B cell (primary cell): ENCODE results near the gene CD4. TPM values are rescaled to one million over a fixed set of nuclear protein-coding genes. Genes with fewer than 3 reads are reported as not detected.

Experiments used
- ATAC-seq: fragments of 200-7000 bp; cut with Tn5 transposase; one replicate; pipeline ENCODE4 v1.10.0; 2021; ENCODE audit warnings: low read depth, mild to moderate bottlenecking, moderate number of reproducible peaks, moderate library complexity
- CTCF ChIA-PET: fragments of 350-600 bp; sonication (Branson Sonifier 250); formaldehyde crosslinking; loops from one replicate; lab custom pipeline; 2021; ENCODE audit warnings: antibody characterized with exemption, inconsistent platforms; lab: Charles Lee
- POLR2A ChIA-PET: fragments of 350-600 bp; sonication (Branson Sonifier 250); formaldehyde crosslinking; loops from one replicate; lab custom pipeline; 2021; ENCODE audit warnings: antibody characterized with exemption; lab: Charles Lee
- DNase-seq: peaks from one replicate; pipeline ENCODE4 v3.0.0; 2013
- H2AFZ ChIP-seq: 2 replicates; pipeline ENCODE4 v1.6.1; 2012; ENCODE audit warnings: mild to moderate bottlenecking, low read depth, low read length; ENCODE audit not compliant: insufficient read depth, poor library complexity, severe bottlenecking
- H3K27ac ChIP-seq, 2 donors: 1 replicate in 1 of 2; 2 replicates in 1 of 2; pipeline ENCODE4 v1.5.1; 2012 to 2013; ENCODE audit warnings: low read length in 2 of 2, mild to moderate bottlenecking in 2 of 2, moderate library complexity in 1 of 2
- H3K27me3 ChIP-seq, 4 experiments: fragments of 200-600 bp in 1 of 4; sonication (generic) in 1 of 4; replicated peaks in 1 of 4; 1 replicate in 2 of 4; 2 replicates in 2 of 4; pipeline versions ENCODE4 v1.6.1 to v1.7.0; 2013 to 2016; ENCODE audit warnings: low read length in 3 of 4, mild to moderate bottlenecking in 2 of 4, mixed read lengths in 1 of 4, moderate library complexity in 1 of 4; ENCODE audit not compliant: insufficient read depth in 4 of 4, control insufficient read depth in 3 of 4; ENCODE audit errors: control extremely low read depth in 1 of 4
- H3K36me3 ChIP-seq, 2 experiments: replicated peaks in 1 of 2; 1 replicate in 1 of 2; 2 replicates in 1 of 2; pipeline versions ENCODE4 v1.6.1 to v1.7.1; 2013; ENCODE audit warnings: low read length in 1 of 2; ENCODE audit not compliant: insufficient read depth in 2 of 2, control insufficient read depth in 1 of 2; ENCODE audit errors: control extremely low read depth in 1 of 2, extremely low read depth in 1 of 2
- H3K4me1 ChIP-seq, 2 donors: fragments of 200-600 bp in 1 of 2; sonication (generic) in 1 of 2; 1 replicate in 1 of 2; 2 replicates in 1 of 2; pipeline versions ENCODE4 v1.5.1 to v1.6.1; 2013 to 2017; ENCODE audit warnings: low read length in 2 of 2; ENCODE audit not compliant: control insufficient read depth in 2 of 2, insufficient read depth in 2 of 2
- H3K4me2 ChIP-seq: replicated peaks from 2 replicates; pipeline ENCODE3; 2012; ENCODE audit warnings: mild to moderate bottlenecking, low read depth, low read length; ENCODE audit not compliant: poor library complexity, severe bottlenecking
- H3K4me3 ChIP-seq, 5 experiments: fragments of 200-600 bp in 1 of 5; sonication (generic) in 1 of 5; 1 replicate in 3 of 5; 2 replicates in 2 of 5; pipeline versions ENCODE4 v1.5.1 to v1.7.0; 2011 to 2016; ENCODE audit warnings: low read length in 4 of 5, mild to moderate bottlenecking in 4 of 5, low read depth in 2 of 5, control low read depth in 1 of 5, moderate library complexity in 1 of 5; ENCODE audit not compliant: insufficient read depth in 1 of 5; ENCODE audit errors: control extremely low read depth in 1 of 5, extremely low read depth in 1 of 5
- H3K79me2 ChIP-seq: fragments of 200-600 bp; sonication (generic); one replicate; pipeline ENCODE4 v1.6.0; 2016; ENCODE audit warnings: low read length; ENCODE audit not compliant: control insufficient read depth, insufficient read depth
- H3K9ac ChIP-seq: fragments of 200-600 bp; sonication (generic); 2 replicates; pipeline ENCODE4 v1.6.1; 2017; ENCODE audit warnings: mild to moderate bottlenecking, low read length, moderate library complexity
- H3K9me3 ChIP-seq, 3 donors: one replicate each; pipeline versions ENCODE4 v1.6.1 to v1.7.1; 2013; ENCODE audit warnings: low read length in 2 of 3; ENCODE audit not compliant: control insufficient read depth in 2 of 3, insufficient read depth in 1 of 3; ENCODE audit errors: control extremely low read depth in 1 of 3
- H4K20me1 ChIP-seq: 2 replicates; pipeline ENCODE4 v1.6.0; 2012; ENCODE audit warnings: mild to moderate bottlenecking, low read length; ENCODE audit not compliant: insufficient read depth, control insufficient read depth, poor library complexity, severe bottlenecking
- H3K27ac Mint-ChIP-seq: one replicate; pipeline ENCODE4 v1.8.0; 2021; ENCODE audit warnings: mixed read lengths
- H3K27me3 Mint-ChIP-seq: one replicate; pipeline ENCODE4 v1.8.0; 2021; ENCODE audit warnings: mixed read lengths
- H3K4me1 Mint-ChIP-seq: one replicate; pipeline ENCODE4 v1.8.0; 2021; ENCODE audit warnings: mixed read lengths
- H3K4me3 Mint-ChIP-seq: one replicate; pipeline ENCODE4 v1.8.0; 2021; ENCODE audit warnings: mixed read lengths
- H3K9me3 Mint-ChIP-seq: one replicate; pipeline ENCODE4 v1.8.0; 2022; ENCODE audit warnings: mixed read lengths; ENCODE audit not compliant: insufficient read depth
- CTCF ChIP-seq: fragments of 200-600 bp; IDR thresholded peaks from one replicate; pipeline ENCODE4 v1.8.0; 2022; ENCODE audit warnings: antibody characterized with exemption, mild to moderate bottlenecking
- EZH2 ChIP-seq: IDR thresholded peaks from 2 replicates; pipeline ENCODE4 v1.6.1; 2012; ENCODE audit warnings: borderline replicate concordance, low read depth, mild to moderate bottlenecking, moderate library complexity, low read length; ENCODE audit not compliant: insufficient read depth, poor library complexity, severe bottlenecking
- WGBS: methylation state at CpG from one replicate; pipeline ENCODE4 v1.1.5; 2013; ENCODE audit warnings: missing lambda C conversion rate; ENCODE audit not compliant: insufficient coverage; 5-methylcytosine and 5-hydroxymethylcytosine counted together
- intact Hi-C: fragments of 100-400 bp; cut with micrococcal nuclease; formaldehyde crosslinking; loops from one replicate; pipeline ENCODE4 v1.10.0; 2022
- polyA plus RNA-seq: library from polyadenylated mRNA; depleted of rRNA; stranded (reverse); fragments of >200 nt; gene quantifications from 2 replicates; pipeline ENCODE4 v1.2.3, GENCODE V29; 2012
- total RNA-seq, 2 donors: library from RNA; stranded (reverse); fragments of 120-200 nt in 1 of 2; gene quantifications; 1 replicate in 1 of 2; 2 replicates in 1 of 2; pipeline versions ENCODE4 v1.2.3 to v1.2.4, GENCODE V29; 2013 to 2022

Gene CD4
- total and polyA plus RNA-seq, 2 donors (not counting 1 experiment from before 2014, with no cell fraction given), result 0.49 to 2.2 TPM

DNA sequence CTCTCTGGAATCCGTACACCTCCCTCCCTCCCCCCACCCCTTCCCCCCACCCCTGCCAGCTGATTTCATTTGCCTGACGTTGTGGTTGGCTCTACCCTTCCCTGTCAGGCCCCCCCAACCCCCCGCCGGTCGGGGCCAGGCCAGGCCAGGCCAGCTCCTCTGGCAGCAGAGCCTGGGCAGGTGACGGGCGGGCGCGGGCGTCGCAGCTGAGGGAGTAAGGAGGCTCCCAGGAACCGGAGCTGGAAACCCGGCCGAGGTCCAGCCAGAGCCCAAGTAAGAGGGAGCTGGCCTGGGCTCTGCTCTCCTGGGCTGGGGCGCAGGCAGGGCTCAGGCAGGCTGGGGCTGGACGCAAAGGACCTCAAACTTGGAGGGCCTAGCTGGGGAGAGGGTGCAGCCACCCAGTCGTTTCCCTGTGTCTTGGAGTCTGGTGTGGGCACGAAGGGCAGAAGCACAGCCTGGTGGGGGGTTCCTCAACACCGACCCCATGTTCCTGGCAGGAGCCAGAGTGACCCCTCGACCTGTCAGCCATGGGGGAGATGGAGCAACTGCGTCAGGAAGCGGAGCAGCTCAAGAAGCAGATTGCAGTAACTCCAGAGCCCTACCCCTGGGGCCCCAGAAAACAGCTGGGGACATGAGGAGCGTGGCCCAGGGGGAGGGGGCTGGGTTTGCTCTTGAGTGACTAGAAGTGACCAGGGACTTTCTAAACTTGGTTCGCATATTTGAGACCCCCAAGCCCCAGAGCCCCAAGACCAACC lies 51.6 kb downstream of the CD4 start, which contains the start of gene GNB3:
Gene GNB3, plus strand, starts transcription at position 165 of the 755 bp plus-strand sequence. Its CDS starts 363 bp downstream, at position 528.
- Mint-ChIP-seq H3K27me3 (no peaks in the 10 kb centered on the region), H3K4me1 (peaks cover 17% of the 10 kb centered on the region), H3K27ac (peak within 1 kb of the TSS; percentile 61), H3K4me3 (peak within 1 kb of the TSS; percentile 34), H3K9me3 (no peaks in the 10 kb centered on the region)
- no peak for TF ChIP-seq EZH2
- no peak for TF ChIP-seq CTCF
- Histone ChIP-seq H3K9ac (no peak within 1 kb of the TSS), H3K27ac (peak within 1 kb of the TSS in 1 of 2 donors; percentile 24), H3K79me2 (no peaks in the 10 kb centered on the region), H3K4me1 (peaks cover 0 to 19% of the 10 kb centered on the region in 2 donors), H3K27me3 (peaks cover 0 to 9% (median 0%) of the 10 kb centered on the region in 4 experiments), H4K20me1 (no peaks in the 10 kb centered on the region), H3K9me3 (peaks cover 0 to 3% (median 0%) of the 10 kb centered on the region in 3 donors), H3K4me2 (peak within 1 kb of the TSS; percentile 42), H2AFZ (peak within 1 kb of the TSS; percentile 47), H3K36me3 (no peaks in the 10 kb centered on the region), H3K4me3 (no peak within 1 kb of the TSS)
- 89% methylated on average over 21 of the region's 24 CpGs for WGBS
- intact Hi-C loops, result no loop called here
- DNase-seq (no peak), ATAC-seq (no peak)
- POLR2A ChIA-PET, result no interaction called here
- CTCF ChIA-PET, result interaction anchor here (0.9 to 1.8 kb wide), 2 partner anchors 10 to 88 kb away, joined by 3 to 8 read pairs; partner anchors contain the start of genes CDCA3, MLF2 and USP5

DNA sequence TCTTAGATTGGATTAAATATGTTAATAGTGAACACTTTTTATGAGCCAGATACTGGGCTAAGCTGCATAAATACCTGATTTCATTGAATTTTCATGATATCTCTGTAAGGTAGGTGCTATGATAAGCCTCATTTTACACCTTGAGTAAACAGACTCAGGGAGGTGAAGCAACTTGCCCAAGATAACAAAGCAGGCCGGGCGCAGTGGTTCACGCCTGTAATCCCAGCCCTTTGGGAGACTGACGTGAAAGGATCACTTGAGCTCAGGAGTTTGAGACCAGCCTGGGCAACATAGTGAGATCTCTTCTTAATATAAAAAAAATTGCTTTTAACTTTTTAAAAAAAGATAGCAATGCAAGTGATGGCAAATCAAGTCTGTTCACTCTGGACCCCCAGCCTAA lies 52.7 kb downstream of the CD4 start:
- WGBS, result no CpG with 5 or more reads among the region's 4 CpGs
- Histone ChIP-seq H3K79me2 (no peaks in the 10 kb centered on the region), H2AFZ (no peak overlapping the region), H3K4me1 (peaks cover 0 to 19% of the 10 kb centered on the region in 2 donors), H3K36me3 (no peaks in the 10 kb centered on the region), H3K4me3 (no peak overlapping the region), H3K9ac (no peak overlapping the region), H3K27ac (no peak overlapping the region), H3K4me2 (no peak overlapping the region), H4K20me1 (no peaks in the 10 kb centered on the region), H3K27me3 (peaks cover 0 to 8% (median 0%) of the 10 kb centered on the region in 4 experiments), H3K9me3 (no peaks in the 10 kb centered on the region)
- ATAC-seq (no peak), DNase-seq (no peak)
- peaks cover 17% of the 10 kb centered on the region for H3K4me1 Mint-ChIP-seq
- CTCF ChIA-PET, result interaction anchor here (1.0 kb wide), 1 partner anchor 16 kb away, joined by 3 read pairs; no protein-coding TSS in a partner anchor
- H3K27me3 Mint-ChIP-seq, result no peaks in the 10 kb centered on the region
- no peak overlapping the region for H3K27ac Mint-ChIP-seq
- H3K4me3 Mint-ChIP-seq, result no peak overlapping the region
- TF ChIP-seq CTCF, result no peak
- TF ChIP-seq EZH2, result no peak
- intact Hi-C loops, result no loop called here
- POLR2A ChIA-PET, result no interaction called here
- no peaks in the 10 kb centered on the region for H3K9me3 Mint-ChIP-seq
